Activated CD8-positive, alpha-beta memory T cell treated with anti-CD3 and anti-CD28 coated beads, Interleukin-2, amount 50 U/mL, for 48 hours (primary cell): ENCODE results near the gene CADM1.

ENCODE experiments used
- DNase-seq: peaks from one replicate; pipeline ENCODE4 v3.0.0-alpha.2; 2020

The CADM1 gene

DNA sequence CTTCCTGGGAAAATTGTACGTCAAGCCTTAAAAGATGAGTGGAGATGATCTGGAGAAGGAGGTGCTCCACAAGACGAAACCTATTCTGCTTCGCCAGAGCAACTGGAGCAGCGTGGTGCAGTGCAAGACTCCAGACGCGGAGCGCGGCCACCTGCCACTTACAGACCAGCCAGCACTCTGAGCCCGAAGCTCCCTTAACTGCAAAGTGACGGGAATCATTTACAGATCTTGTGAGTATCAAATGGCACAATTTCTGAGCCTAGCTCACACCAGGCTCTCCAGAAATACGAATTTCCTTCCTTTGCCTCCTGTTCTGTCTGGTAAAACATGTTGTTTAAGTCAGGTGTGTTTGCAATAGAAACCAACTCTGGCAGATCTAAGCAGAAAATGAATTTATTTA lies 369.3 kb downstream of the CADM1 start:
- DNase-seq = no peak

GRCh38 chr11:115133475-115134209 lies 370.6 kb downstream of the CADM1 start:
- no peak for DNase-seq

- DNase-seq = no peak
Observed at GRCh38 chr11:115132436-115133228, 371.6 kb downstream of the CADM1 start.

DNA sequence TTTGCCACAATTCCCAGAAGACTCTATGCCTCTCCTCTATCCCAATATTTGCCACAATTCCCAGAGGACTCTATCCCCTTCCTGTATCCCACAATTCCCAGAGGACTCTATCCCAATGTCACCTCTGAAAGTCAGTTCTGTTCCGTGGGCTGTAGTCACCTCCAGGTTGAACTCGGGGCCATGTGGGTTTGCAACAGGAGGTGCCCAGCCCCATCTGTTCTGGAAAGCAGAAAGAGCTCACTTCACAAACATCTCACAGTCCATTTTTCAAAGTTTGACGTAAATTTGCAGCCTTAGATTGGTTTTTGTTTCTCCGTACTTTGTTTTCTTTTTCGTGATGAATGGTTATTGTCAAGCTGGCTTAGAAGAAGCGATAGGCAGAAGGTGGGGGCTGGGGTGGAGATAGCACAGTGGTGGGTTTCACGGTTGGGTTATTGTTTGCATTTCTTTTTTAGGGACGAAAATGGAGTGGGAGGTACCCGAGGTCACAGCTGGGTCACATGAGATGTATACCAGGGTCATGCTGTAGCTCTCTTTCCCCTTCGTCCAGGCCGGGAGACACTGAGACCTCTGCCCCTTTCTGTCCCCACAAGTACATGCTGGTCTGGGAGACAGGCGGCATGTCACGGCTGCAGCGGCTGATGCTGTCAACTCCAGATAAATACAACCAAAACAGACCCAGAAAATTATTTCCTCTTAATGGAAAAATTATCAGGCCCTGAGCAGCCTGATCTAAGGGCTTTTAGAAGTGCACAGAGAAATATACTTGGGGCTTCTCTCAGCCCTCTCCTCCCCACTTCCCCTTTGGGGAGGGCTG lies 374.5 kb downstream of the CADM1 start:
- no peak for DNase-seq

DNA sequence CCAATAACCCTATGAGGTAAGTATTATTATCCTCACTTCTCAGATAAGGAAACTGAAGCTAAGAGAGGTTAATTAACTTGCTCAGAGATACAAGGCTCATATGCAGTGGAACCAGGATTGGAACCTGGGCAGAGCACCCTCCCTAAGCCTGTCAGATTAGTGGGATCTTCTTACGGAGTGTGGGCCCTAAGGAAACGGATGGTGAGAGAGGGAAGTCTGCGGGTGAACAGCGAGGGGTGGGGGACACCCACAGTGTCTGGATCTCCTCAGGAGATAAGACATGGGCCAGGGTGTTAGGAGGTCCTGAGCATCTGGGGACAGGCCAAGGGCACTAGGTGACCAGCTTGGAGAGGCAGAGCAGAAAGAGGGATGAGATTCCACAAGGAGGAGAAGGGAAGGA lies 376.0 kb downstream of the CADM1 start:
- DNase-seq = no peak

DNA sequence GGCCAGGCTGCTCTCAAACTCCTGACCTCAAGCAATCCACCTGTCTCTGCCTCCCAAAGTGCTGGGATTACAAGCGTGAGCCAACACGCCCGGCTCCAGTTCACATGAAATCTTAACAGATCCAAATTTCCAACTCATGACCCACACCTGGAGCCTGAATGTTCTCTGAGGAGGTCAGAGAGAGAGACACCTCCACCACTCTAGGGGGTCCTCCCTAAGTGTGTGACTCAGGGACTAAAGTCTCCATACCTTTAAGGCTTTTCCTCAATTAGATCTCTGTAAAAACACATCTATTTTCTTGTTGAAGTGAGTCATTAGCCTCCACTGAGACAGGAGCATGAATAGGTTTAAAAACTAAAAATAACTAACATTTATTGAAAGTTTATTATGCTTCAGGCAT lies 376.4 kb downstream of the CADM1 start:
- no peak for DNase-seq

GRCh38 chr11:115126515-115127208 lies 377.6 kb downstream of the CADM1 start:
- no peak for DNase-seq

- no peak for DNase-seq
Observed at GRCh38 chr11:115126092-115126491, 378.1 kb downstream of the CADM1 start.

DNA sequence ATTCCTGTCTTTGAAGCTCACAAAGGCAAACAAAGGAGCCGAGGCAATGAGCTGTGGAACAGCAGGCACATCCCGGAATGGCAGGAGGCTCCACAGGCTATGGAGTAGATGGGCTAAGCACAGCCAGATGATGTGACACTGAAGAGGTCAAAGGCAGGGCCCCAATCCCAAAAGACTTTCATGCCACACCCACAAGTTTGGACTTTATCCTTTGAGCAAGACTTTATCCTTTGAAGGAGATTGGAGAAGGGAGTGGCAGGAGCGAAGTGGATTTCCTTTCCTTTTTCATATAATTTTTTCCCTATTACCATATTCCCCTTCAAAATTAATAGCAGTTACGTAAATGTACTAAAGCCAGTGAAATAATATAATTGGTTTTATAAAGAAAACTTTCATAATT lies 379.4 kb downstream of the CADM1 start:
- DNase-seq = no peak

DNA sequence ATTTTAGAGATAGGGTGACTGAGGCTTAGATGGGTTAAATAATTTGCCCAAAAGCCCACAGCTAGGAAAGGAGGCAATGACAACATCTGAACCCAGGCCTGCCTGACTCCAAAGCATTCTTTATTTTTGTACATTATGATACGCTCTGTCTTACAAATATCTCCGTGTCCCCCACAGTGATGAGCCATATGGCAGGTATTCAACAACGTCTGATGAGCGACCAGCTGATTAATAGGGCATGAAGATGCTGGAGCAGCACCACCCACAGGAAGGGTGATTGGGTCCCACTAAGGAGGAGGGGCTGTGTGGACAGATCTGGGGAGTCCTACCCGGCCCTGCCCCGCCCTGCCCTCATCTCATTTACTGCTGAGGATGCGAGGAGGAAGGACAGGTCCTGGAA lies 380.6 kb downstream of the CADM1 start:
- no peak for DNase-seq

- no peak for DNase-seq
Observed at GRCh38 chr11:115122274-115122673, 381.9 kb downstream of the CADM1 start.
